ENCODE results near the gene TMEM231. TPM values are rescaled to one million over a fixed set of nuclear protein-coding genes. Genes with fewer than 3 reads are reported as not detected.
"Not testable (repeated sequence)": the region's sequence is repeated elsewhere in the genome, so short reads cannot be mapped to it uniquely, and the experiment has no call there.

TMEM231 gene
- total RNA-seq, 4 donors from 2014 or later, result 1.2 to 4.2 (median 1.9) TPM

DNA sequence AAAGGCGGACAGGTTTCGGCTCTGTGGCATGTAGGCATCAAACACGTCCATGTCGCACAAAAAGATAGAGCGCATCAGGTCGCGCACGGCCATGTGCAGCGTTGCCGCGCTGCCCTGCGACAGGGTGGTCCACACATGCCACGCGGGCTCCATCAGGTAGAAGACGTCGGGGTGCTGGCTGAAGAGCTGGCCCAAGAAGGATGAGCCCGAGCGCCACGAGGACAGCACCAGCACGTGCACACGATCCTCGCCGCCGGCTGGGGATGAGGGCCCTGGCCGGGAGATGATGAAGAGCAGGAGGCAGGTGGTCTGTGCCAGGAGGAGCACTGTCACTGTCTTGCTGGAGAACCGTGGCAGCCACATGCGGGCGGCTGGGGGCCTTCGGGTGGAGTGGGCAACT lies 26.1 kb downstream of the TMEM231 start:
- no peak for DNase-seq
- no peaks in the 10 kb centered on the region for H3K4me1 ChIP-seq
- no peak for TF ChIP-seq POLR2A (IDR thresholded peaks at IDR 0.05)
- TF ChIP-seq, protein P1, sequence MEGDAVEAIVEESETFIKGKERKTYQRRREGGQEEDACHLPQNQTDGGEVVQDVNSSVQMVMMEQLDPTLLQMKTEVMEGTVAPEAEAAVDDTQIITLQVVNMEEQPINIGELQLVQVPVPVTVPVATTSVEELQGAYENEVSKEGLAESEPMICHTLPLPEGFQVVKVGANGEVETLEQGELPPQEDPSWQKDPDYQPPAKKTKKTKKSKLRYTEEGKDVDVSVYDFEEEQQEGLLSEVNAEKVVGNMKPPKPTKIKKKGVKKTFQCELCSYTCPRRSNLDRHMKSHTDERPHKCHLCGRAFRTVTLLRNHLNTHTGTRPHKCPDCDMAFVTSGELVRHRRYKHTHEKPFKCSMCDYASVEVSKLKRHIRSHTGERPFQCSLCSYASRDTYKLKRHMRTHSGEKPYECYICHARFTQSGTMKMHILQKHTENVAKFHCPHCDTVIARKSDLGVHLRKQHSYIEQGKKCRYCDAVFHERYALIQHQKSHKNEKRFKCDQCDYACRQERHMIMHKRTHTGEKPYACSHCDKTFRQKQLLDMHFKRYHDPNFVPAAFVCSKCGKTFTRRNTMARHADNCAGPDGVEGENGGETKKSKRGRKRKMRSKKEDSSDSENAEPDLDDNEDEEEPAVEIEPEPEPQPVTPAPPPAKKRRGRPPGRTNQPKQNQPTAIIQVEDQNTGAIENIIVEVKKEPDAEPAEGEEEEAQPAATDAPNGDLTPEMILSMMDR (IDR thresholded peaks at IDR 0.05), result no peak
- intact Hi-C loops (cut with DNase I), result no loop called here
- H3K36me3 ChIP-seq, result no peaks in the 10 kb centered on the region
- H3K27me3 ChIP-seq, result no peaks in the 10 kb centered on the region
- no peak overlapping the region for H3K4me3 ChIP-seq
- 90 to 95% methylated on average over 4 to 10 of the region's 29 CpGs for WGBS, 2 donors
- H3K9me3 ChIP-seq, result no peaks in the 10 kb centered on the region
- no peak overlapping the region for H3K27ac ChIP-seq

GRCh38 chr16:75529056-75529905 lies 26.8 kb downstream of the TMEM231 start:
- intact Hi-C loops (cut with DNase I), result no loop called here
- TF ChIP-seq, protein P1 (IDR thresholded peaks at IDR 0.05), result no peak
- TF ChIP-seq POLR2A (IDR thresholded peaks at IDR 0.05), result no peak
- no peak overlapping the region for H3K4me3 ChIP-seq
- H3K4me1 ChIP-seq, result no peaks in the 10 kb centered on the region
- H3K36me3 ChIP-seq, result no peaks in the 10 kb centered on the region
- WGBS, 2 donors, result 83 to 98% methylated on average over 2 to 13 of the region's 81 CpGs
- no peak overlapping the region for H3K27ac ChIP-seq
- no peak for DNase-seq
- H3K27me3 ChIP-seq, result no peaks in the 10 kb centered on the region
- H3K9me3 ChIP-seq, result no peaks in the 10 kb centered on the region

GRCh38 chr16:75527825-75528299 lies 28.2 kb downstream of the TMEM231 start:
- TF ChIP-seq POLR2A (IDR thresholded peaks at IDR 0.05), result no peak
- TF ChIP-seq, protein P1 (IDR thresholded peaks at IDR 0.05), result no peak
- H3K27ac ChIP-seq, result no peak overlapping the region
- no peaks in the 10 kb centered on the region for H3K9me3 ChIP-seq
- H3K4me3 ChIP-seq, result no peak overlapping the region
- no peak for DNase-seq
- intact Hi-C loops (cut with DNase I), result no loop called here
- H3K27me3 ChIP-seq, result no peaks in the 10 kb centered on the region
- no peaks in the 10 kb centered on the region for H3K4me1 ChIP-seq
- H3K36me3 ChIP-seq, result no peaks in the 10 kb centered on the region
- WGBS, 2 donors, result 66 to 75% methylated on average over 5 of the region's 5 CpGs

- intact Hi-C loops (cut with DNase I), result no loop called here
- Histone ChIP-seq H3K27me3 (no peaks in the 10 kb centered on the region), H3K27ac (no peak overlapping the region), H3K4me3 (no peak overlapping the region), H3K9me3 (no peaks in the 10 kb centered on the region), H3K4me1 (no peaks in the 10 kb centered on the region), H3K36me3 (no peaks in the 10 kb centered on the region)
- no peak for TF ChIP-seq POLR2A (IDR thresholded peaks at IDR 0.05)
- DNase-seq, result no peak
- WGBS, 2 donors, result 82 to 84% methylated on average over 5 of the region's 5 CpGs
Observed at GRCh38 chr16:75526032-75526790, 29.8 kb downstream of the TMEM231 start.

DNA sequence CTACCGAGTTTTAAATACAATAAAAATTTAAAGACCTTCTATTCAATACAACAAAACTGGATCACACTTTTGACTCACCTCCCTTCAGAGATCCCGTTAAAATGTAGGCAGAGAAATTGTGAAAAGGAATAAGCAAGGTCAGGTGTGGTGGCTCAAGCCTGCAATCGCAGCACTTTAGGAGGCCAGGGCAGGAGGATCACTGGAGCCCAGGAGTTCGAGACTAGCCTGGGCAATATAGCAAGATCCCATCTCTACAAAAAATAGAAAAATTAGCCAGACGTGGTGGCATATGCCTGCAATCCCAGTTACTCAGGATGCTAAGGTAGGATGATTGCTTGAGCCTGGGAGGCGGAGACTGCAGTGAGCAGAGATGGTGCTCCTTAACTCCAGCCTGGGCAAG lies 36.9 kb downstream of the TMEM231 start:
- Histone ChIP-seq H3K4me1 (peaks cover 0 to 16% (median 7%) of the 10 kb centered on the region in 3 donors), H3K36me3 (no peaks in the 10 kb centered on the region), H3K27ac (no peak overlapping the region), H3K9me3 (no peaks in the 10 kb centered on the region), H3K4me3 (no peak overlapping the region), H3K27me3 (no peaks in the 10 kb centered on the region)
- TF ChIP-seq, protein P1 (IDR thresholded peaks at IDR 0.05), result no peak
- TF ChIP-seq POLR2A (IDR thresholded peaks at IDR 0.05), result no peak
- intact Hi-C loops (cut with DNase I), result no loop called here
- WGBS, 2 donors, result 91 to 92% methylated on average over 6 of the region's 6 CpGs
- DNase-seq, result no peak

DNA sequence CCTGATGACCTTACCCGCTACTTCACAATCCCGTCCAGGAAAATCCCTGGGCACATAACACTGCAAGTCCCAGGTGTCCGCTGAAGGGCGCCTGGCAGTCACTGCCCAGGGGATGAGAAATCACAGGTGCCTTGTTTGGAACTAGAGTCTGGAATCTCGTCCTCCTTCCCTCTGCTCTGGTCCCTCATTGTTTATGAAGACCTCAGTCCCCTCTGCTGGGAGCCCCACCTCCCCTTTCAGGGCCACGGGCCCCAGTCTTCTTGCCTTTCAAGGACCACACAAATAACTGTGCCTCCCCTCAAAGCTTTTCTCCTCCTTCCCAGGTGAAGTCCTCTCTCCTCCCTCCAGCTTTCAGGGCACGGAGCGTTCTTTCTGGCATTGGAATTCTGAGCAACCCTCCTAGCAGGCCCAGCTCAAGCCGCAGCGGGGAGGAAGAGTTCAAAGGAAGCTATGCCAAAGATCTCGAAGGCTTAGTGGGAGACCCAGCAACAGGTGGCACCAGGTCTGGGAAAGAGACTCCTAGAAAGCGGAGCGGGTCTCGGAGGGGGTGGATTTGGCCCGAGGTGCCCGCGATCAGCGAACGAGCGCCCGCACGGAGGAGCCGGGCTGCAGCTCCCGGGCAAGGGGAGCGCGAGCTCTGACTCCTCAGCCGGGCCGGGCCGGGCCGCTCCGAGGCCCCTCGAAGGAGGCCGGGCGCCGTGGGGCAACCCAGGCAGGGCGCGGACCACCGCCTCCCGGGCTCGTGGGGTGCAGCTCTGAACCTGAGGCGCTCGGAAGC lies 39.7 kb downstream of the TMEM231 start:
- peaks cover 0 to 16% (median 7%) of the 10 kb centered on the region in 3 donors for H3K4me1 ChIP-seq
- peak overlapping the region; percentile 88 to 98 (median 96) for H3K27ac ChIP-seq
- DNase-seq; H3K36me3 ChIP-seq; intact Hi-C loops (cut with DNase I); H3K27me3 ChIP-seq; H3K9me3 ChIP-seq: not testable (repeated sequence)
- peak overlapping the region; percentile 61 to 96 (median 84) for H3K4me3 ChIP-seq
- 42 to 60% methylated on average over 6 to 8 of the region's 42 CpGs for WGBS, 2 donors
